ENCODE data around the gene WDR19.

GRCh38 chr4:39235696-39236095 is 53.4 kb downstream of the WDR19 start:
- TF ChIP-seq CTCF (IDR thresholded peaks at IDR 0.05; ENCODE audit: borderline replicate concordance, extremely low read depth, low read length, poor library complexity, severe bottlenecking): no peak
- no peak for TF ChIP-seq EZH2 (IDR thresholded peaks at IDR 0.05; ENCODE audit: borderline replicate concordance, low read depth, low read length, severe bottlenecking)
